PFSK-1 (cell line): Measurements from ENCODE around the gene SLC5A4.

ENCODE experiments used
- POLR2AphosphoS5 ChIP-seq: IDR thresholded peaks from 2 replicates; pipeline ENCODE4 v1.6.1; 2012; ENCODE audit warnings: low read depth, mild to moderate bottlenecking, control low read depth, low read length, moderate library complexity
- SIN3A ChIP-seq: IDR thresholded peaks from 2 replicates; pipeline ENCODE4 v1.6.1; 2012; ENCODE audit warnings: mild to moderate bottlenecking, low read length, moderate library complexity, borderline replicate concordance; ENCODE audit not compliant: insufficient read depth
- TF ChIP-seq, protein P1 (sequence below), 2 experiments: IDR thresholded peaks; 2 replicates each; pipeline versions ENCODE4 v1.6.1 to v1.8.0; 2011 to 2012; ENCODE audit warnings: low read depth in 2 of 2, low read length in 2 of 2, control low read depth in 1 of 2, inconsistent platforms in 1 of 2, mild to moderate bottlenecking in 1 of 2, moderate library complexity in 1 of 2; ENCODE audit not compliant: insufficient read depth in 1 of 2

DNA sequence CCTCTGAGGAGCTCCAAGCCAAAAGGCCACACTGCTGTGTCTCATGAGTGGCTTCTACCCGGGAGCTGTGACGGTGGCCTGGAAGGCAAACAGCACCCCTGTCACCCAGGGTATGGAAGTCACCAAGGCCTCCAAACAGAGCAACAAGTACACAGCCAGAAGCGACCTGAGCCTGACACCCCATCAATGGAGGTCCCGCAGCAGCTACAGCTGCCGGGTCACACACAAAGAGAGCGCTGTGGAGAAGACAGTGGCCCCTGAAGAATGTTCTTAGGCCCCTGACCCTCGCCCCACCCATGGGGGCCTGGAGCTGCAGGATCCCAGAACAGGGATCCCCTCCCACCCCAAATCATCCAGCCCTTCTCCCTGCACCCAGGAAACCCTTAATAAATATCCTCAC is 55.2 kb downstream of the SLC5A4 start:
- TF ChIP-seq POLR2AphosphoS5 = no peak
- no peak for TF ChIP-seq SIN3A
- TF ChIP-seq, protein P1, sequence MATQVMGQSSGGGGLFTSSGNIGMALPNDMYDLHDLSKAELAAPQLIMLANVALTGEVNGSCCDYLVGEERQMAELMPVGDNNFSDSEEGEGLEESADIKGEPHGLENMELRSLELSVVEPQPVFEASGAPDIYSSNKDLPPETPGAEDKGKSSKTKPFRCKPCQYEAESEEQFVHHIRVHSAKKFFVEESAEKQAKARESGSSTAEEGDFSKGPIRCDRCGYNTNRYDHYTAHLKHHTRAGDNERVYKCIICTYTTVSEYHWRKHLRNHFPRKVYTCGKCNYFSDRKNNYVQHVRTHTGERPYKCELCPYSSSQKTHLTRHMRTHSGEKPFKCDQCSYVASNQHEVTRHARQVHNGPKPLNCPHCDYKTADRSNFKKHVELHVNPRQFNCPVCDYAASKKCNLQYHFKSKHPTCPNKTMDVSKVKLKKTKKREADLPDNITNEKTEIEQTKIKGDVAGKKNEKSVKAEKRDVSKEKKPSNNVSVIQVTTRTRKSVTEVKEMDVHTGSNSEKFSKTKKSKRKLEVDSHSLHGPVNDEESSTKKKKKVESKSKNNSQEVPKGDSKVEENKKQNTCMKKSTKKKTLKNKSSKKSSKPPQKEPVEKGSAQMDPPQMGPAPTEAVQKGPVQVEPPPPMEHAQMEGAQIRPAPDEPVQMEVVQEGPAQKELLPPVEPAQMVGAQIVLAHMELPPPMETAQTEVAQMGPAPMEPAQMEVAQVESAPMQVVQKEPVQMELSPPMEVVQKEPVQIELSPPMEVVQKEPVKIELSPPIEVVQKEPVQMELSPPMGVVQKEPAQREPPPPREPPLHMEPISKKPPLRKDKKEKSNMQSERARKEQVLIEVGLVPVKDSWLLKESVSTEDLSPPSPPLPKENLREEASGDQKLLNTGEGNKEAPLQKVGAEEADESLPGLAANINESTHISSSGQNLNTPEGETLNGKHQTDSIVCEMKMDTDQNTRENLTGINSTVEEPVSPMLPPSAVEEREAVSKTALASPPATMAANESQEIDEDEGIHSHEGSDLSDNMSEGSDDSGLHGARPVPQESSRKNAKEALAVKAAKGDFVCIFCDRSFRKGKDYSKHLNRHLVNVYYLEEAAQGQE (IDR thresholded peaks at IDR 0.05; ENCODE audit: insufficient read depth in 1 of 2, low read depth in 2 of 2, low read length in 2 of 2) = no peak
